ENCODE measurements around the gene EEPD1.

DNA sequence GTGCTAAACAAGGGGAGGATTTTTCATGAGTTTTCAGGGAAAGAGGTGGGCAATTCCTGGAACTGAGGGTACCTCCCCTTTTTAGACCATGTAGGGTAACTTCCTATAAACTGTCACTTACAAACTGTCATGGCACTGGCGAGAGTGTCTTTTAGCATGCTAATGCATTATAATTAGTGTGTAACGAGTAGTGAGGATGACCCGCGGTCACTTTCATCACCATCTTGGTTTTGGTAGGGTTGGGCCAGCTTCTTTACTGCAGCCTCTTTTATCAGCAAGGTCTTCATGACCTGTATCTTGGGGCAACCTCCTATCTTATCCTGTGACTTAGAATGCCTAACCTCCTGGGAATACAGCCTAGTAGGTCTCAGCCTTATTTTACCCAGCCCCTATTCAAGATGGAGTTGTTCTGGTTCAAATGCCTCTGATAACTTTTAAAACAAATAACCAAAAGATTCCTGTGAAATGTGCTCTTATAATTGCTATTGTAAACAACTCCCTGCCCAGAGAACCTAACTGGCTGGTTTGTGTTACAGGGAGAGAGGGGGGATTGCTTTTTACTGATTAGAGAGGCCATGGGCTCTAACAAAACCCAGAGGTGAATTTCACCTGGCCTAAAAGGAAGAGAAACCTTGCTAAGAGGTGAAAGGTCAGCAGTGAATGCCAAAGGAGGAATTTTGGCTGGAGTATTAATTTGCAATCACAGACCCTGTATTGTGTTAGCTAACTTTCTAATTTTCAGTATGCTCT, 64.3 kb downstream of the EEPD1 start:
- TF ChIP-seq, protein P1, sequence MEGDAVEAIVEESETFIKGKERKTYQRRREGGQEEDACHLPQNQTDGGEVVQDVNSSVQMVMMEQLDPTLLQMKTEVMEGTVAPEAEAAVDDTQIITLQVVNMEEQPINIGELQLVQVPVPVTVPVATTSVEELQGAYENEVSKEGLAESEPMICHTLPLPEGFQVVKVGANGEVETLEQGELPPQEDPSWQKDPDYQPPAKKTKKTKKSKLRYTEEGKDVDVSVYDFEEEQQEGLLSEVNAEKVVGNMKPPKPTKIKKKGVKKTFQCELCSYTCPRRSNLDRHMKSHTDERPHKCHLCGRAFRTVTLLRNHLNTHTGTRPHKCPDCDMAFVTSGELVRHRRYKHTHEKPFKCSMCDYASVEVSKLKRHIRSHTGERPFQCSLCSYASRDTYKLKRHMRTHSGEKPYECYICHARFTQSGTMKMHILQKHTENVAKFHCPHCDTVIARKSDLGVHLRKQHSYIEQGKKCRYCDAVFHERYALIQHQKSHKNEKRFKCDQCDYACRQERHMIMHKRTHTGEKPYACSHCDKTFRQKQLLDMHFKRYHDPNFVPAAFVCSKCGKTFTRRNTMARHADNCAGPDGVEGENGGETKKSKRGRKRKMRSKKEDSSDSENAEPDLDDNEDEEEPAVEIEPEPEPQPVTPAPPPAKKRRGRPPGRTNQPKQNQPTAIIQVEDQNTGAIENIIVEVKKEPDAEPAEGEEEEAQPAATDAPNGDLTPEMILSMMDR (IDR thresholded peaks at IDR 0.05; ENCODE audit: low read depth, low read length), result no peak
- TF ChIP-seq EZH2phosphoT487 (IDR thresholded peaks at IDR 0.05; ENCODE audit: low read depth), result no peak

Data from OCI-LY3 (cell line).